ENCODE data around the gene SLIT1.

SLIT1 gene

DNA sequence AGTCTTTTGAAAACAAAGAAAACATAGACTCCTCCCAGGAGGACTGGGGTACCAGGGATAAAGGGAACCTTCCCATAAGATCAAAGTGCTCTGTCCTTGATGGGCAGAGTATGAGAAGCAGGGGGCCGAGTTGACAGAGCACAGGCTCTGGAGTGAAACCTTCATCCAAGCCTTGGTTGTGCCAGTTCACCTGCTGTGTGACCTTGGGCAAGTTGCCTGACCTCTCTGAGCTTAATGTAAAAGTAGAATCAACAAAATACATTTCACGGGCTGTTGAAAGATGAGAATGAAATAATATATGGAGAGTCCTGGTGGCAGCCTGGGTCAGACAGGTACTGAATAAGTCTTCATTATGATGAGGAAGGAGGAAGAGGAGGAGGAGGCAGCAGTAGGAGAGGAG lies 69.9 kb downstream of the SLIT1 start:
- no peak overlapping the region for H3K9ac ChIP-seq (ENCODE audit: low read length)
- no peaks in the 10 kb centered on the region for H3K27me3 ChIP-seq (ENCODE audit: control insufficient read depth, insufficient read depth, low read length)

DNA sequence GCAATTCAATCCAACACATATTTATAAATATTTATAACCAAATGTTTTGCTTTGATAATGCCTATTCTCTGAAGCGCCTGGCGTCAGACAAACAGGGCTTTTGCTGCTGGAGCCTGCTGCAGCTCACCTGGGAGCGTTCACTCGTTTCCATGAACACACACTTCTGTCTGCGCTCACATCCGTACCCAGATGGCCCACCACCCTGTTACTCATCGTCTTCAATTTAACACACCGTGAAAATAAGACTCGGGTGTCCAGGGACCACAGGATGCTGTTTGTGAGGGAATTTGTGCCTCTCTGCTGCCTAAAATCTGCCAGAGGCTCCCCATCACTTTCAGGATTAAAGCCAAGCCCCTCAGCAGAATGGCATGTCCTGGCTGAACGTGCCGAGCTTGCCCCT lies 74.1 kb downstream of the SLIT1 start:
- Histone ChIP-seq H3K27me3 (ENCODE audit: control insufficient read depth, insufficient read depth, low read length) (no peaks in the 10 kb centered on the region), H3K36me3 (ENCODE audit: control insufficient read depth, insufficient read depth, low read length) (no peaks in the 10 kb centered on the region), H3K4me3 (ENCODE audit: low read length) (no peak overlapping the region), H3K9ac (ENCODE audit: low read length) (no peak overlapping the region), H3K4me1 (ENCODE audit: control insufficient read depth, insufficient read depth, low read length) (no peaks in the 10 kb centered on the region), H3K9me3 (ENCODE audit: control insufficient read depth, low read length) (no peaks in the 10 kb centered on the region)

More for the DNA sequence above, 69.9 kb downstream of the SLIT1 start:
- H3K4me3 ChIP-seq (ENCODE audit: low read length) = no peak overlapping the region
- no peaks in the 10 kb centered on the region for H3K9me3 ChIP-seq (ENCODE audit: control insufficient read depth, low read length)
- no peaks in the 10 kb centered on the region for H3K36me3 ChIP-seq (ENCODE audit: control insufficient read depth, insufficient read depth, low read length)
- H3K4me1 ChIP-seq (ENCODE audit: control insufficient read depth, insufficient read depth, low read length) = no peaks in the 10 kb centered on the region

DNA sequence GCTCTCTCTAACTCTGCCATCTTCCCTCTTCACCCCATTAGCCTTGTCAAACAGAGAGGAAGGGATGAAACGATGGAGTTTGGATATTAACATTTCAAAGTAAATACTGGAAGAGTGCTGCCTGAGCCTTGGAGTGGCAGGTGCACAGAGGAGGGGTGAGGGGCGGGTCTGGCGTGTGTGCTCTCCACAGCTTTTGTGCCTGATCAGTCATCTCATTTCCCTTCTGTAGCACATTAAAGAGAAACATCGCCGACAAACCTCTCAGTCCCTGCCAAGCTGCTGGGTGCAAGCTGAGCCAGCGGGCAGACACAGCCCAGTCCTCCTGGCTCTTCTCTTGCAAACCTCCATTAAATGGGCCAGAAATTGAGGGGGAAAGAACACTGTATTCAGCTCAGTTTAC lies 76.2 kb downstream of the SLIT1 start:
- no peak overlapping the region for H3K4me3 ChIP-seq (ENCODE audit: low read length)
- H3K27me3 ChIP-seq (ENCODE audit: control insufficient read depth, insufficient read depth, low read length) = no peaks in the 10 kb centered on the region

DNA sequence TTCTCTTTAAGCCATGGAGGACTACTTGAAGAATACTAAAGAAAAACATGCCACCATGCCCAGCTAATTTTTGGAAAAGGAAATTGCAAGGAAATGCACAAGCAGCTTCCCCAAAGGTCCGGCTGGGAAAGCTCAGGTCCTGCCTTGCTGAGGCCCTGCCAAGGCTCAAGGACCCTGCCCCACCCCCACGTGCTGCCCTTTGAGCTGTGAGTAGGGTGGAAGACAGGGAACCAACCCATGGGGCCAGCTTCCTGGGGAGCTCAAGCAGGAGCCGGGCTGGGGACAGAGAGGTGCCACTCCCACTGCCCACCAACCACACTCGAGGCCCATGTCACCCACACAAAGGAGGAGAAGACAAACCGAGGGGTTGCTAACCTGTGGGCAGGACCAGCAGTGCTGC lies 78.2 kb downstream of the SLIT1 start:
- Histone ChIP-seq H3K9me3 (ENCODE audit: control insufficient read depth, low read length) (no peaks in the 10 kb centered on the region), H3K4me3 (ENCODE audit: low read length) (no peak overlapping the region), H3K27me3 (ENCODE audit: control insufficient read depth, insufficient read depth, low read length) (no peaks in the 10 kb centered on the region), H3K4me1 (ENCODE audit: control insufficient read depth, insufficient read depth, low read length) (no peaks in the 10 kb centered on the region), H3K36me3 (ENCODE audit: control insufficient read depth, insufficient read depth, low read length) (no peaks in the 10 kb centered on the region), H3K9ac (ENCODE audit: low read length) (no peak overlapping the region)

More for the DNA sequence above, 76.2 kb downstream of the SLIT1 start:
- Histone ChIP-seq H3K36me3 (ENCODE audit: control insufficient read depth, insufficient read depth, low read length) (no peaks in the 10 kb centered on the region), H3K9me3 (ENCODE audit: control insufficient read depth, low read length) (no peaks in the 10 kb centered on the region), H3K4me1 (ENCODE audit: control insufficient read depth, insufficient read depth, low read length) (no peaks in the 10 kb centered on the region), H3K9ac (ENCODE audit: low read length) (no peak overlapping the region)

DNA sequence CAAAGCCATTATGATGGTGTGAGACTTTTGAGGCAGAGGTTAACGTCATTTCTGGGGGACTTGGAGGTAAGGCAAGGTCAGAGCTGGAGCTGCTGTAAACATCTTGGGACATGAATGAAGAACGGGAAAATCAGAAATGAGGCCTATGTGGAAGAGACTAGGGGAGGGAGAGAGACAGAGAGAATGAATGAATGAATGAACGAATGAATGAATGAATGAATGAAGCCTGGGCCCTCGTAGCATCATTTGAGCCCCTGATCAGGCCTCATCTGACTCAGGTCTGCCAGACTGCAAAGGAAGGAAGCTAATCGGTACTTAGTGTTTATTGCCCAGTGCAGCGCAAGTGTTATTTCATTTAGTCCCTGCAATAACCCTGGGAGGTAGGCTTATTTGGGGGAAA lies 79.6 kb downstream of the SLIT1 start:
- Histone ChIP-seq H3K9ac (ENCODE audit: low read length) (no peak overlapping the region), H3K36me3 (ENCODE audit: control insufficient read depth, insufficient read depth, low read length) (no peaks in the 10 kb centered on the region), H3K9me3 (ENCODE audit: control insufficient read depth, low read length) (no peaks in the 10 kb centered on the region), H3K4me1 (ENCODE audit: control insufficient read depth, insufficient read depth, low read length) (no peaks in the 10 kb centered on the region), H3K4me3 (ENCODE audit: low read length) (no peak overlapping the region), H3K27me3 (ENCODE audit: control insufficient read depth, insufficient read depth, low read length) (no peaks in the 10 kb centered on the region)

DNA sequence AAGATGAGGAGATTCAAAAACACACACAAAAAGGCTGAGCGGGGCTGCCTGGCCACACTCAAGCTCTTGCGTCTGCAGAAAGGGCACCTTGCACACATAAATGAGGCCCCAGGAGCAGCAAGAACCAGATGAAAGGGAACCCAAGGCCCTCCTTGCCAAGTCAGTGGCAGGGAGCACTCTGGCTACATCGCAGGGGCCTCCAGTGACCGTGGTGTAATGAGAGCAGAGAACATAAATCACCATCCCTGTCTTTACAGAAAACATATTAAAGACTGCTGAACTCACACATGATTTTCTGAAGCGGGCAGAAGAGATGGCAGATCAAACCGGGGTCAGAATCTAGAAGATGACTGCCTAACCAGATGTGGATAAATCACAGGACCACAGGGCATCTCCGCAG lies 80.5 kb downstream of the SLIT1 start:
- no peaks in the 10 kb centered on the region for H3K36me3 ChIP-seq (ENCODE audit: control insufficient read depth, insufficient read depth, low read length)
- no peaks in the 10 kb centered on the region for H3K27me3 ChIP-seq (ENCODE audit: control insufficient read depth, insufficient read depth, low read length)
- H3K4me1 ChIP-seq (ENCODE audit: control insufficient read depth, insufficient read depth, low read length) = no peaks in the 10 kb centered on the region
- H3K4me3 ChIP-seq (ENCODE audit: low read length) = no peak overlapping the region
- no peaks in the 10 kb centered on the region for H3K9me3 ChIP-seq (ENCODE audit: control insufficient read depth, low read length)
- H3K9ac ChIP-seq (ENCODE audit: low read length) = no peak overlapping the region

DNA sequence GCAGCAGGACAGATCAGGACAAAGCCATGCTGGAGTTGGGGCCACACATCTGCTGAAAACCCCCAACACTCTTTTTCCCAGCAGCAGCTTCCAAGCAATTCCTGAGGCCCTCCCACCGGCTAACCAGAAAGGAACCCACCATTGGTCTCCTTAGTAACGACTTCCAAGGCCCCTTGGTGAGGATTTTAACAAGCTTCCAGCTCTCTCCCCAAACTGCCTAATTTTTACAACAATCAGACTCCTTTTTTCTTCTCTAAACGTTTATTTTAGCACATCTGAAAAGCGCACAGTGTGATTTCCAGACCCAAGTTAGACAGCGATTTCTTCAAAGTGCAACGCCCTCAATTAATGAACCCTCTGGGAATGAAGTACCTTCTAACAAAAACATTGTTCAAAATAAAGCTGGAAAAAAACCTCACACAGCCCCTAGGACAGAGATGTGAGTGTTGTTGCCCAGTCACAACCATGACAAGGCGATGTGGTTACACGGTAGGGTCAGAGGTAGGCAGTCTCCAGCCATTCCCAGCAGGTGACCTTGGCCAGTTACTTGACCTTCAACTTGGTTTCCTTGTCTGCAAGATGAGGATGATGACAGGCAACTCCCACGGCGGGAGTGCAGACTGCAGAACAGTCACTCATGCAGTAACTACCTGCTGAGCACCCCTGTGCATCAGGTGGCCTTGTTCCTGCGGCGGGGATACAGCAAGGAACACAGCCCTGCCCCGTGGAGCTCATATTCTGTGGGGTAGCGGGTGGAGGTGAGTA lies 82.3 kb downstream of the SLIT1 start:
- Histone ChIP-seq H3K4me3 (ENCODE audit: low read length) (no peak overlapping the region), H3K9me3 (ENCODE audit: control insufficient read depth, low read length) (no peaks in the 10 kb centered on the region), H3K36me3 (ENCODE audit: control insufficient read depth, insufficient read depth, low read length) (no peaks in the 10 kb centered on the region), H3K4me1 (ENCODE audit: control insufficient read depth, insufficient read depth, low read length) (no peaks in the 10 kb centered on the region), H3K9ac (ENCODE audit: low read length) (no peak overlapping the region), H3K27me3 (ENCODE audit: control insufficient read depth, insufficient read depth, low read length) (no peaks in the 10 kb centered on the region)

DNA sequence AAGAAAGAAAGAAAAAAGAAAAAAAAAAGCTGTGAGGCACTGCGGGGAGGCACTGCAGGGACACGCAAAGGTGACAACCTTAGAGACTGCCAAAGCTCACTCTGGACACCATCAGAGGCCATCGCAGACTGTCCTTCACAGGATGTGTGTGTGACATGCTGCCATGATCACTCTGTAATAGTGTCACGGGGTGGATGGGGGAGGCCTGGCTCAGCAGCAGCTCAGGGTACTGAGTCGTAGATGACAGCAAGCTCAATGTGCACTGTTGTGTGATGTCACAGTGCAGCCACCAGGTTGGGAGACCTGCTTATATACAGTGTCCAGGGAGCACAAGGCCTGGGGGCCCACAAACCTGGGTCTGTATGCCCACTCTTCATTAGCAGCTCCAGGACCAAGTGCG lies 83.3 kb downstream of the SLIT1 start:
- no peaks in the 10 kb centered on the region for H3K4me1 ChIP-seq (ENCODE audit: control insufficient read depth, insufficient read depth, low read length)
- no peak overlapping the region for H3K9ac ChIP-seq (ENCODE audit: low read length)
- no peaks in the 10 kb centered on the region for H3K27me3 ChIP-seq (ENCODE audit: control insufficient read depth, insufficient read depth, low read length)
- no peak overlapping the region for H3K4me3 ChIP-seq (ENCODE audit: low read length)
- H3K36me3 ChIP-seq (ENCODE audit: control insufficient read depth, insufficient read depth, low read length) = no peaks in the 10 kb centered on the region
- no peaks in the 10 kb centered on the region for H3K9me3 ChIP-seq (ENCODE audit: control insufficient read depth, low read length)

DNA sequence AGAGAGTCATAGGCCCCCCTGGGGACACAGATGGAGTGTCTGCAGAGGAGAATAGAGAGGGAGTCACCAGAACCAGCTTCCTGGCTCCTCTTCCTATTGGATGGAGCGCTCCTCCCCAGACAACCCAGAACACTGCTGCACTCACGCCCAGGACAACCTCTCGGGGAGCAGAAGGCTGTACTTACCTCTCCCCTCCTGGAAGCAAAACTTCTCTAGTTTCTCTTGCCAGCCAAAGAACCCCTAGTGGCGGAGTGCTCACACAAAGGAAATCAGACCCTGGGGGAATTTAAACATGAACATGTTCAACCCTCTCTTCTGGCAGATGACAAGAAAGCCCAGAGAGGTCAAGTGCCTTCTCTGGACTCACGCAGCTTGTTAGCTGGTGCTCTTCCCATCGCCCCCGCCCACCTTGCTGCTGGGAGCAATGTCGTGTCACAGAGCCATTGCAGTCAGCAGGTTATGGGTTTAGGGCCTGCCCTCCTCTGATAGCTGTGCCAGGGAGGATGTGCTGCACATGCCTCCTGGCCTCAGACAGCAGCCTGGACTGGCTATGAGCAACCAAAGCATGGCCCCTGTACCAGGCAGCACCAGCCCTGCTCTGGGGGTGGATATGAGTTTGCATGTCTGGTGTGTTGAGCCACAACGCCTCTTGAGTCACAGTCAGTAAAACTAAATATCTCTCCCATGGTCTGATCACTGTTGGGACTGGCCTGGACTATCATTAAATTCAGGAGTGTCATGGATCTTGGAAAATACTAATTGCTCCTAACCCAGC lies 84.4 kb downstream of the SLIT1 start:
- no peaks in the 10 kb centered on the region for H3K36me3 ChIP-seq (ENCODE audit: control insufficient read depth, insufficient read depth, low read length)
- peaks cover 9% of the 10 kb centered on the region for H3K27me3 ChIP-seq (ENCODE audit: control insufficient read depth, insufficient read depth, low read length)
- H3K9me3 ChIP-seq (ENCODE audit: control insufficient read depth, low read length) = no peaks in the 10 kb centered on the region
- no peak overlapping the region for H3K9ac ChIP-seq (ENCODE audit: low read length)
- H3K4me1 ChIP-seq (ENCODE audit: control insufficient read depth, insufficient read depth, low read length) = no peaks in the 10 kb centered on the region
- H3K4me3 ChIP-seq (ENCODE audit: low read length) = no peak overlapping the region

DNA sequence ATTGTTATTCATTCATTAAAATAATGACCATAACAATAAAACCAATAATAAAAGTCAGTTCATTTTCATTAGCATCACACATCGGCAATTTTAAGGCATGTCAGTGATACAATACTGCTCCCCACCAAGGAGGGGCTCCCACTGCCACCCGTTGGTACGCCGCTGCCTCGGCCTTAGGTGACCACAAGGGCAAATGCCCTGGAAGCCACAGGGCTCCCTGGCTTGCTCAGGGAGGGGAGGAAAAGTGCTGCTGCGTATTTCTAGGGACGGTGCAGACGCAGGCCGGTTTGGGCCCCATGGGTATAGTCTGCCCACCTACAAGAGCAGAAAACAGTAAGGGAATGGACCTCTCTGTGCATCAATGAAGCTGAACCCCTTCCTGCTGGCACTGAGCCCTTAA lies 85.1 kb downstream of the SLIT1 start:
- H3K9ac ChIP-seq (ENCODE audit: low read length) = no peak overlapping the region
- H3K4me1 ChIP-seq (ENCODE audit: control insufficient read depth, insufficient read depth, low read length) = no peaks in the 10 kb centered on the region
- peaks cover 12% of the 10 kb centered on the region for H3K27me3 ChIP-seq (ENCODE audit: control insufficient read depth, insufficient read depth, low read length)
- no peak overlapping the region for H3K4me3 ChIP-seq (ENCODE audit: low read length)
- H3K9me3 ChIP-seq (ENCODE audit: control insufficient read depth, low read length) = no peaks in the 10 kb centered on the region
- no peaks in the 10 kb centered on the region for H3K36me3 ChIP-seq (ENCODE audit: control insufficient read depth, insufficient read depth, low read length)

DNA sequence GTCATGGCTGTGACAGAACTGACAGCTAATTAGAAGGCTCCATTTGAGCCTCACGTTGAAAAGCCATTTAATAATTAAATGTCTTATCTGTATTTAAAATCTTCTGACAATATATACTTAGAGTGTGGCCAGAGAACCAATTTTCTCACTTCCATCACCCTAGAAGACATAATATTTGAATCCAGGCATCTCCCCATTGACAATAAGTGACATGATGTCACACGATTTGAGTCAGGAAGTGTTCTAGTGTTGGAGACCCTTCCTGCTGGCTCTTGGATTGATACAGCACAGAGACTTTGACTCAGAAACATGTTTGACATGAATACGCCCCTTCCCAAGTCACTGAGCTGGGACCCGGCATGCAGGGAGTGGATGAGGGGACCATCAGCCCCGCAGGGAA lies 85.9 kb downstream of the SLIT1 start:
- no peak overlapping the region for H3K4me3 ChIP-seq (ENCODE audit: low read length)
- no peaks in the 10 kb centered on the region for H3K4me1 ChIP-seq (ENCODE audit: control insufficient read depth, insufficient read depth, low read length)
- no peak overlapping the region for H3K9ac ChIP-seq (ENCODE audit: low read length)
- H3K27me3 ChIP-seq (ENCODE audit: control insufficient read depth, insufficient read depth, low read length) = peaks cover 12% of the 10 kb centered on the region
- H3K36me3 ChIP-seq (ENCODE audit: control insufficient read depth, insufficient read depth, low read length) = no peaks in the 10 kb centered on the region
- no peaks in the 10 kb centered on the region for H3K9me3 ChIP-seq (ENCODE audit: control insufficient read depth, low read length)

DNA sequence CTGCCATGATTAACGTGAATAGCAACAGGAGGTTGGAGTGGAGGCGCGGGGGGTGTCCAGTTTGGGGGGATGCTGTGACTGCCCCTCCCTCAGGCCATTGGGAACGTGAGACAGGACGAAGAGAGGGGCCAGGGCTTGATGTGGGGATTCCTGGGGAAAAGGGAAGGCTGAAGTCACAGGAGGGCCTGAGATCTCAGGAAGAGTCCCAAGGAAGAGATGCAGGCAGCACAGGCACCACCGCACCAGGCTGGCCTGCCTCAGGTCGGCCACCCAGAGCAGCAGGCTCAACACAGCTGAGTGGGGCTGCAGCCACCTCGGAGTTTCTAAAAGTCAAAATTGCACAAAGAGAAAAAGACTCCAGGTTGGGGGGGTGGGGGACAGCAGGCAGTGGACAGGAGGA lies 86.7 kb downstream of the SLIT1 start:
- Histone ChIP-seq H3K4me3 (ENCODE audit: low read length) (no peak overlapping the region), H3K27me3 (ENCODE audit: control insufficient read depth, insufficient read depth, low read length) (peaks cover 12% of the 10 kb centered on the region), H3K9ac (ENCODE audit: low read length) (no peak overlapping the region), H3K4me1 (ENCODE audit: control insufficient read depth, insufficient read depth, low read length) (no peaks in the 10 kb centered on the region), H3K36me3 (ENCODE audit: control insufficient read depth, insufficient read depth, low read length) (no peaks in the 10 kb centered on the region), H3K9me3 (ENCODE audit: control insufficient read depth, low read length) (no peaks in the 10 kb centered on the region)
